Measurements from ENCODE around the gene ADSL. TPM values are rescaled to one million over a fixed set of nuclear protein-coding genes. Genes with fewer than 3 reads are reported as not detected.

Gene ADSL
- total and polyA plus RNA-seq, 9 of the 15 experiments (the other 6 are each of a cell fraction or from before 2014, with no cell fraction given): 112 to 322 (median 146) TPM

- Histone ChIP-seq H3K4me2 (ENCODE audit: insufficient read depth, low read length) (no peak overlapping the region), H3K27me3 (ENCODE audit: control insufficient read depth in 2 of 2, insufficient read depth in 2 of 2, low read length in 2 of 2) (no peaks in the 10 kb centered on the region), H3K4me1 (replicated peaks in 1 of 2; ENCODE audit: control insufficient read depth in 2 of 2, insufficient read depth in 2 of 2, low read length in 2 of 2) (no peaks in the 10 kb centered on the region; a peak in 2 of 5 replicates), H3K36me3 (ENCODE audit: control insufficient read depth, insufficient read depth, low read length) (peaks cover 33% of the 10 kb centered on the region; the same call in 1 of the 3 replicates), H2AFZ (ENCODE audit: low read depth, low read length) (no peak overlapping the region), H3K9me1 (ENCODE audit: control insufficient read depth, insufficient read depth, low read length) (no peaks in the 10 kb centered on the region), H3K4me3 (no peak overlapping the region), H3K9ac (ENCODE audit: insufficient read depth in 1 of 2, low read depth in 2 of 2, low read length in 2 of 2) (no peak overlapping the region), H3K9me3 (replicated peaks; ENCODE audit: control insufficient read depth, insufficient read depth, low read depth, low read length) (no peaks in the 10 kb centered on the region), H4K20me1 (replicated peaks; ENCODE audit: control insufficient read depth, insufficient read depth, low read length) (no peaks in the 10 kb centered on the region), H3K79me2 (ENCODE audit: control insufficient read depth, insufficient read depth, low read length) (no peaks in the 10 kb centered on the region), H3K27ac (ENCODE audit: extremely low read depth, low read depth, low read length) (no peak overlapping the region)
- no TSS peak for BruUV-seq (replicated peaks)
- in situ Hi-C loops (cut with MboI) (no loop called here), intact Hi-C loops (cut with micrococcal nuclease) (no loop called here)
- ChIA-PET POLR2A (interaction anchor here (0.6 kb wide), 1 partner anchor 34 kb away, joined by 3 read pairs; no protein-coding TSS in a partner anchor), CTCF (ENCODE audit: low intra/inter-chr PET ratio) (no interaction called here)
- TF ChIP-seq, protein P1, sequence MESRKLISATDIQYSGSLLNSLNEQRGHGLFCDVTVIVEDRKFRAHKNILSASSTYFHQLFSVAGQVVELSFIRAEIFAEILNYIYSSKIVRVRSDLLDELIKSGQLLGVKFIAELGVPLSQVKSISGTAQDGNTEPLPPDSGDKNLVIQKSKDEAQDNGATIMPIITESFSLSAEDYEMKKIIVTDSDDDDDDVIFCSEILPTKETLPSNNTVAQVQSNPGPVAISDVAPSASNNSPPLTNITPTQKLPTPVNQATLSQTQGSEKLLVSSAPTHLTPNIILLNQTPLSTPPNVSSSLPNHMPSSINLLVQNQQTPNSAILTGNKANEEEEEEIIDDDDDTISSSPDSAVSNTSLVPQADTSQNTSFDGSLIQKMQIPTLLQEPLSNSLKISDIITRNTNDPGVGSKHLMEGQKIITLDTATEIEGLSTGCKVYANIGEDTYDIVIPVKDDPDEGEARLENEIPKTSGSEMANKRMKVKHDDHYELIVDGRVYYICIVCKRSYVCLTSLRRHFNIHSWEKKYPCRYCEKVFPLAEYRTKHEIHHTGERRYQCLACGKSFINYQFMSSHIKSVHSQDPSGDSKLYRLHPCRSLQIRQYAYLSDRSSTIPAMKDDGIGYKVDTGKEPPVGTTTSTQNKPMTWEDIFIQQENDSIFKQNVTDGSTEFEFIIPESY (CRISPR knock-in tag; IDR thresholded peaks at IDR 0.05): 0 out of 2 replicates have a peak, but pooled peaks have one; percentile 21
- TF ChIP-seq RBM22 (IDR thresholded peaks at IDR 0.05; ENCODE audit: low read depth, low read length, poor library complexity, severe bottlenecking): peak; percentile 26
- TF ChIP-seq ZNF212 (CRISPR knock-in tag; IDR thresholded peaks at IDR 0.05): no peak
- TF ChIP-seq PCBP1 (IDR thresholded peaks at IDR 0.05; ENCODE audit: low read depth, low read length, poor library complexity, severe bottlenecking): peak; percentile 23
- TF ChIP-seq SREBF2 (CRISPR knock-in tag; IDR thresholded peaks at IDR 0.05): no peak
- FAIRE-seq: no peak
- no peak for ATAC-seq
- peak in 1 of 4 experiments; percentile 19 for DNase-seq (ENCODE audit: extremely low read depth in 1 of 4, low spot score in 3 of 4)
- 92% methylated on average over 9 of the region's 42 CpGs for WGBS (ENCODE audit: insufficient coverage, low coverage, missing lambda C conversion rate)
These were observed 72.3 kb downstream of the ADSL start for GRCh38 chr22:40418366-40419201.

Measured in K562 (cell line).